ENCODE measurements around the gene CRMP1. TPM values are rescaled to one million over a fixed set of nuclear protein-coding genes. Genes with fewer than 3 reads are reported as not detected.

Gene CRMP1
- total RNA-seq, 1 experiment from 2014 or later, result not detected

GRCh38 chr4:5878359-5878758 is 14.5 kb downstream of the CRMP1 start:
- Histone ChIP-seq H3K36me3 (ENCODE audit: low read depth) (no peaks in the 10 kb centered on the region), H3K9me2 (ENCODE audit: insufficient read depth) (no peaks in the 10 kb centered on the region), H3K4me1 (replicated peaks; ENCODE audit: insufficient read depth) (no peaks in the 10 kb centered on the region), H3K27ac (no peak overlapping the region), H4K20me1 (ENCODE audit: insufficient read depth) (no peaks in the 10 kb centered on the region), H3K4me2 (no peak overlapping the region), H3K9me3 (ENCODE audit: insufficient read depth, low read depth) (no peaks in the 10 kb centered on the region), H3K27me3 (ENCODE audit: insufficient read depth, low read depth) (peaks cover 3% of the 10 kb centered on the region; the same call in 1 of the 2 replicates), H3K79me2 (ENCODE audit: low read depth) (no peaks in the 10 kb centered on the region), H3F3A (ENCODE audit: insufficient read depth, low read depth) (no peaks in the 10 kb centered on the region), H2AFZ (no peak overlapping the region), H3K4me3 (no peak overlapping the region)
- intact Hi-C loops (cut with micrococcal nuclease; ENCODE audit: unreplicated experiment), result no loop called here
- CTCF ChIA-PET, result no interaction called here
- no peak for DNase-seq
- POLR2A ChIA-PET (ENCODE audit: unreplicated experiment), result no interaction called here
- BruUV-seq (replicated peaks), result no TSS peak
- TF ChIP-seq, protein P1, sequence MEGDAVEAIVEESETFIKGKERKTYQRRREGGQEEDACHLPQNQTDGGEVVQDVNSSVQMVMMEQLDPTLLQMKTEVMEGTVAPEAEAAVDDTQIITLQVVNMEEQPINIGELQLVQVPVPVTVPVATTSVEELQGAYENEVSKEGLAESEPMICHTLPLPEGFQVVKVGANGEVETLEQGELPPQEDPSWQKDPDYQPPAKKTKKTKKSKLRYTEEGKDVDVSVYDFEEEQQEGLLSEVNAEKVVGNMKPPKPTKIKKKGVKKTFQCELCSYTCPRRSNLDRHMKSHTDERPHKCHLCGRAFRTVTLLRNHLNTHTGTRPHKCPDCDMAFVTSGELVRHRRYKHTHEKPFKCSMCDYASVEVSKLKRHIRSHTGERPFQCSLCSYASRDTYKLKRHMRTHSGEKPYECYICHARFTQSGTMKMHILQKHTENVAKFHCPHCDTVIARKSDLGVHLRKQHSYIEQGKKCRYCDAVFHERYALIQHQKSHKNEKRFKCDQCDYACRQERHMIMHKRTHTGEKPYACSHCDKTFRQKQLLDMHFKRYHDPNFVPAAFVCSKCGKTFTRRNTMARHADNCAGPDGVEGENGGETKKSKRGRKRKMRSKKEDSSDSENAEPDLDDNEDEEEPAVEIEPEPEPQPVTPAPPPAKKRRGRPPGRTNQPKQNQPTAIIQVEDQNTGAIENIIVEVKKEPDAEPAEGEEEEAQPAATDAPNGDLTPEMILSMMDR (conservative IDR thresholded peaks at IDR 0.05), result no peak
- no peak for TF ChIP-seq EZH2 (IDR thresholded peaks at IDR 0.05; ENCODE audit: low read depth)

GRCh38 chr4:5877392-5877791 is 15.5 kb downstream of the CRMP1 start:
- POLR2A ChIA-PET (ENCODE audit: unreplicated experiment), result no interaction called here
- intact Hi-C loops (cut with micrococcal nuclease; ENCODE audit: unreplicated experiment), result no loop called here
- CTCF ChIA-PET, result no interaction called here

GRCh38 chr4:5874811-5875449 is 18.0 kb downstream of the CRMP1 start:
- no peak overlapping the region for H3K4me2 ChIP-seq

More at GRCh38 chr4:5877392-5877791, 15.5 kb downstream of the CRMP1 start:
- H3K36me3 ChIP-seq (ENCODE audit: low read depth), result no peaks in the 10 kb centered on the region
- no peaks in the 10 kb centered on the region for H4K20me1 ChIP-seq (ENCODE audit: insufficient read depth)
- no TSS peak for BruUV-seq (replicated peaks)
- no peaks in the 10 kb centered on the region for H3K79me2 ChIP-seq (ENCODE audit: low read depth)
- no peak overlapping the region for H3K27ac ChIP-seq
- no peaks in the 10 kb centered on the region for H3K9me3 ChIP-seq (ENCODE audit: insufficient read depth, low read depth)
- H3K4me3 ChIP-seq, result no peak overlapping the region
- H3F3A ChIP-seq (ENCODE audit: insufficient read depth, low read depth), result no peaks in the 10 kb centered on the region
- DNase-seq, result no peak
- H3K4me2 ChIP-seq, result no peak overlapping the region
- no peak overlapping the region for H2AFZ ChIP-seq
- TF ChIP-seq EZH2 (IDR thresholded peaks at IDR 0.05; ENCODE audit: low read depth), result no peak
- TF ChIP-seq, protein P1 (conservative IDR thresholded peaks at IDR 0.05), result no peak
- H3K4me1 ChIP-seq (replicated peaks; ENCODE audit: insufficient read depth), result no peaks in the 10 kb centered on the region
- H3K9me2 ChIP-seq (ENCODE audit: insufficient read depth), result no peaks in the 10 kb centered on the region
- peaks cover 11% of the 10 kb centered on the region; the same call in 1 of the 2 replicates for H3K27me3 ChIP-seq (ENCODE audit: insufficient read depth, low read depth)

More at GRCh38 chr4:5874811-5875449, 18.0 kb downstream of the CRMP1 start:
- ChIA-PET CTCF (interaction anchor here (0.5 kb wide), 1 partner anchor 304 kb away, joined by 4 read pairs; no protein-coding TSS in a partner anchor), POLR2A (ENCODE audit: unreplicated experiment) (no interaction called here)
- H3K9me2 ChIP-seq (ENCODE audit: insufficient read depth), result no peaks in the 10 kb centered on the region
- TF ChIP-seq, protein P1 (conservative IDR thresholded peaks at IDR 0.05), result no peak
- no peak for TF ChIP-seq EZH2 (IDR thresholded peaks at IDR 0.05; ENCODE audit: low read depth)
- no peaks in the 10 kb centered on the region for H3K79me2 ChIP-seq (ENCODE audit: low read depth)
- no peak for DNase-seq
- no peaks in the 10 kb centered on the region for H3K36me3 ChIP-seq (ENCODE audit: low read depth)
- no peaks in the 10 kb centered on the region for H3K9me3 ChIP-seq (ENCODE audit: insufficient read depth, low read depth)
- BruUV-seq (replicated peaks), result no TSS peak
- no peaks in the 10 kb centered on the region for H4K20me1 ChIP-seq (ENCODE audit: insufficient read depth)
- H3F3A ChIP-seq (ENCODE audit: insufficient read depth, low read depth), result no peaks in the 10 kb centered on the region
- H2AFZ ChIP-seq, result no peak overlapping the region
- no peak overlapping the region for H3K4me3 ChIP-seq
- intact Hi-C loops (cut with micrococcal nuclease; ENCODE audit: unreplicated experiment), result no loop called here
- peaks cover 32% of the 10 kb centered on the region for H3K27me3 ChIP-seq (ENCODE audit: insufficient read depth, low read depth)
- no peaks in the 10 kb centered on the region for H3K4me1 ChIP-seq (replicated peaks; ENCODE audit: insufficient read depth)
- no peak overlapping the region for H3K27ac ChIP-seq

All from PC-9 (cell line).